CD4-positive, alpha-beta T cell treated with Interleukin-10 for 1 hour (primary cell): ENCODE measurements around the gene GPAT2.
A peak's percentile ranks its signal among the peaks of the same experiment; 100 is the strongest.
"Not testable (repeated sequence)": the region's sequence is repeated elsewhere in the genome, so short reads cannot be mapped to it uniquely, and the experiment has no call there.

ENCODE experiments used
- DNase-seq: peaks from one replicate; pipeline ENCODE4 v3.0.0-alpha.2; 2020

GPAT2 gene

GRCh38 chr2:96022126-96022525 is 12.6 kb downstream of the GPAT2 start:
- not testable (repeated sequence) for DNase-seq

GRCh38 chr2:96021142-96021541 is 13.6 kb downstream of the GPAT2 start:
- not testable (repeated sequence) for DNase-seq

GRCh38 chr2:96019909-96020590 is 14.7 kb downstream of the GPAT2 start:
- not testable (repeated sequence) for DNase-seq

- not testable (repeated sequence) for DNase-seq
Observed at GRCh38 chr2:96016321-96016720, 18.4 kb downstream of the GPAT2 start.

GRCh38 chr2:96012792-96013264 is 21.9 kb downstream of the GPAT2 start:
- not testable (repeated sequence) for DNase-seq

- not testable (repeated sequence) for DNase-seq
Observed at GRCh38 chr2:96012086-96012791, 22.5 kb downstream of the GPAT2 start.

GRCh38 chr2:96011129-96011455 is 23.6 kb downstream of the GPAT2 start:
- peak; percentile 29 for DNase-seq

GRCh38 chr2:96010320-96011128 is 24.2 kb downstream of the GPAT2 start:
- peak; percentile 95 for DNase-seq

GRCh38 chr2:96009833-96010232 is 24.9 kb downstream of the GPAT2 start:
- DNase-seq, result not testable (repeated sequence)

- DNase-seq, result not testable (repeated sequence)
Observed at GRCh38 chr2:96008051-96008450, 26.7 kb downstream of the GPAT2 start.

- DNase-seq, result not testable (repeated sequence)
Observed at GRCh38 chr2:96006248-96006647, 28.5 kb downstream of the GPAT2 start.

- DNase-seq, result peak; percentile 79
Observed at GRCh38 chr2:95992520-95993272, 42.0 kb downstream of the GPAT2 start.

- peak; percentile 40 for DNase-seq
Observed at GRCh38 chr2:95992102-95992501, 42.6 kb downstream of the GPAT2 start.

- peak; percentile 48 for DNase-seq
Observed at GRCh38 chr2:95991351-95992094, 43.2 kb downstream of the GPAT2 start, which contains the start of gene ANKRD36C. Gene ANKRD36C (minus strand): TSS chr2:95991824. CDS start chr2:95991708, 116 bp downstream.

- DNase-seq, result peak; percentile 11
Observed at GRCh38 chr2:95990884-95991283, 43.8 kb downstream of the GPAT2 start.
